DND-41 (cell line): ENCODE measurements around the gene STRN.

Experiments used
- CTCF ChIP-seq: IDR thresholded peaks from 2 replicates; pipeline ENCODE4 v1.5.1; 2012; ENCODE audit warnings: borderline replicate concordance, low read length, moderate library complexity, mild to moderate bottlenecking; ENCODE audit not compliant: poor library complexity, severe bottlenecking; ENCODE audit errors: extremely low read depth
- EZH2 ChIP-seq: IDR thresholded peaks from 3 replicates; pipeline ENCODE4 v1.6.1; 2012; ENCODE audit warnings: borderline replicate concordance, low read depth, mild to moderate bottlenecking, moderate library complexity, low read length, inconsistent platforms; ENCODE audit not compliant: severe bottlenecking

- no peak for TF ChIP-seq EZH2
- no peak for TF ChIP-seq CTCF
Measured at GRCh38 chr2:36892805-36893204, 73.5 kb downstream of the STRN start.
